Heart right ventricle (tissue), 16 donors: ENCODE data around the gene DYNC1I1. TPM values are rescaled to one million over a fixed set of nuclear protein-coding genes. Genes with fewer than 3 reads are reported as not detected.

Source experiments
- ATAC-seq, 8 donors: fragments of 200-7000 bp; cut with Tn5 transposase; one replicate each; pipeline ENCODE4 v1.9.1; 2020; ENCODE audit warnings: mild to moderate bottlenecking in 8 of 8, moderate library complexity in 8 of 8, moderate number of reproducible peaks in 1 of 8
- DNase-seq, 2 donors: peaks; one replicate each; pipeline ENCODE4 v3.0.0-alpha.2; 2020
- H3K27ac ChIP-seq, 10 donors: fragments of 200-600 bp; sonication (generic) in 2 of 10; one replicate each; pipeline versions ENCODE4 v1.5.0 to v1.8.0; 2020 to 2022; ENCODE audit warnings: mild to moderate bottlenecking in 3 of 10
- H3K27me3 ChIP-seq, 7 donors: fragments of 200-600 bp; one replicate each; pipeline ENCODE4 v1.8.0; 2021 to 2022; ENCODE audit warnings: mild to moderate bottlenecking in 2 of 7
- H3K36me3 ChIP-seq, 9 donors: fragments of 200-600 bp; sonication (generic) in 1 of 9; one replicate each; pipeline versions ENCODE4 v1.5.0 to v1.8.0; 2020 to 2022; ENCODE audit warnings: mild to moderate bottlenecking in 2 of 9
- H3K4me1 ChIP-seq, 9 donors: fragments of 200-600 bp; sonication (generic) in 1 of 9; one replicate each; pipeline versions ENCODE4 v1.5.0 to v1.8.0; 2020 to 2022; ENCODE audit warnings: mild to moderate bottlenecking in 4 of 9
- H3K4me3 ChIP-seq, 10 donors: fragments of 200-600 bp; sonication (generic) in 2 of 10; one replicate each; pipeline versions ENCODE4 v1.5.0 to v1.8.0; 2020 to 2022; ENCODE audit warnings: mild to moderate bottlenecking in 7 of 10, moderate library complexity in 2 of 10
- H3K9me3 ChIP-seq, 11 donors: fragments of 200-600 bp in 10 of 11; sonication (generic) in 2 of 11; one replicate each; pipeline versions ENCODE4 v1.5.0 to v1.8.0; 2013 to 2022; ENCODE audit warnings: mild to moderate bottlenecking in 2 of 11, control low read depth in 1 of 11, moderate library complexity in 1 of 11
- WGBS, 2 donors: extraction: QIAGEN DNeasy Blood & Tissue Kit; methylation state at CpG; one replicate each; pipeline ENCODE4 v1.1.7; 2013; ENCODE audit warnings: inconsistent platforms in 1 of 2; 5-methylcytosine and 5-hydroxymethylcytosine counted together
- intact Hi-C, 10 donors: fragments of 100-400 bp; cut with DNase I; formaldehyde crosslinking; loops; one replicate each; pipeline versions ENCODE4 v1.11.1 to v1.14.2; 2022
- polyA plus RNA-seq, 2 donors: library from polyadenylated mRNA; stranded (reverse); fragments of 200-250 nt; gene quantifications; one replicate each; pipeline ENCODE4 v1.2.3, GENCODE V29; 2013
- total RNA-seq, 10 donors: library from RNA; stranded (reverse); fragmentation: NEBNext Ultra II Directional in 3 of 10; extraction: Animal tissue kit (Norgen Biotek cat#: 25700) in 3 of 10; gene quantifications; one replicate each; pipeline versions ENCODE4 v1.2.1 to v1.2.4, GENCODE V29; 2021 to 2023
- TF ChIP-seq, protein P1 (sequence below), 9 donors: fragments of 200-600 bp; sonication (generic) in 2 of 9; IDR thresholded peaks; one replicate each; pipeline versions ENCODE4 v1.5.0 to v1.8.0; 2021 to 2022; ENCODE audit warnings: antibody characterized with exemption in 9 of 9, mild to moderate bottlenecking in 5 of 9, moderate library complexity in 1 of 9
- donor health status: Arrhythmogenic right ventricular cardiomyopathy.
- donor health status: ischemic (EF 13 %, LVEDD 7.1; RV severe dilation, severe dysfunction).
- donor health status: healthy with polysubstance abuse.
- donor health status: DM: no; HTN: yes; CAD: no.
- donor health status: DM: no; HTN: no; CAD: no.
- donor health status: ischemic (EF 25% LVEDD 6.9; RV normal size, moderate dysfunction).
- donor health status: ischemic (EF 25% LVEDD 5.7; RV mildly dilated, moderate dysfunction).
- donor health status: healthy.
- donor health status: DM: yes; HTN: yes; CAD: no.
- donor health status: Ischemic cardiomyopathy.
- donor health status: ischemic (EF 35%, LVEDD 5.7; RV mildly dilated, moderate dysfunction).
- donor health status: nonischemic (EF 11% LVEDD 7.7; RV severe dilation, severe dysfunction).
- donor health status: DM: yes; HTN: yes; CAD: no.
- donor health status: PGD.
- donor health status: ischemic (EF 29% LVEDD 5.4; RV normal size, mild dysfunction).
- donor health status: nonischemic (EF 23%, LVEDD 6.1; RV moderate dilation, normal function).

The DYNC1I1 gene
- total and polyA plus RNA-seq, 12 donors = 6.4 to 43.4 (median 35.6) TPM

GRCh38 chr7:96014617-96015016 is 242.3 kb downstream of the DYNC1I1 start:
- no peaks in the 10 kb centered on the region for H3K36me3 ChIP-seq
- TF ChIP-seq, protein P1, sequence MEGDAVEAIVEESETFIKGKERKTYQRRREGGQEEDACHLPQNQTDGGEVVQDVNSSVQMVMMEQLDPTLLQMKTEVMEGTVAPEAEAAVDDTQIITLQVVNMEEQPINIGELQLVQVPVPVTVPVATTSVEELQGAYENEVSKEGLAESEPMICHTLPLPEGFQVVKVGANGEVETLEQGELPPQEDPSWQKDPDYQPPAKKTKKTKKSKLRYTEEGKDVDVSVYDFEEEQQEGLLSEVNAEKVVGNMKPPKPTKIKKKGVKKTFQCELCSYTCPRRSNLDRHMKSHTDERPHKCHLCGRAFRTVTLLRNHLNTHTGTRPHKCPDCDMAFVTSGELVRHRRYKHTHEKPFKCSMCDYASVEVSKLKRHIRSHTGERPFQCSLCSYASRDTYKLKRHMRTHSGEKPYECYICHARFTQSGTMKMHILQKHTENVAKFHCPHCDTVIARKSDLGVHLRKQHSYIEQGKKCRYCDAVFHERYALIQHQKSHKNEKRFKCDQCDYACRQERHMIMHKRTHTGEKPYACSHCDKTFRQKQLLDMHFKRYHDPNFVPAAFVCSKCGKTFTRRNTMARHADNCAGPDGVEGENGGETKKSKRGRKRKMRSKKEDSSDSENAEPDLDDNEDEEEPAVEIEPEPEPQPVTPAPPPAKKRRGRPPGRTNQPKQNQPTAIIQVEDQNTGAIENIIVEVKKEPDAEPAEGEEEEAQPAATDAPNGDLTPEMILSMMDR (IDR thresholded peaks at IDR 0.05) = no peak
- H3K4me3 ChIP-seq = no peak overlapping the region
- no peak overlapping the region for H3K27ac ChIP-seq
- H3K4me1 ChIP-seq = peaks cover 0 to 10% (median 0%) of the 10 kb centered on the region in 9 donors
- no peaks in the 10 kb centered on the region for H3K27me3 ChIP-seq
- whole genome bisulfite sequencing, 2 donors = 85 to 94% methylated on average over 1 of the region's 1 CpG
- H3K9me3 ChIP-seq = no peaks in the 10 kb centered on the region
- ATAC-seq = no peak
- intact Hi-C loops = no loop called here
- no peak for DNase-seq

DNA sequence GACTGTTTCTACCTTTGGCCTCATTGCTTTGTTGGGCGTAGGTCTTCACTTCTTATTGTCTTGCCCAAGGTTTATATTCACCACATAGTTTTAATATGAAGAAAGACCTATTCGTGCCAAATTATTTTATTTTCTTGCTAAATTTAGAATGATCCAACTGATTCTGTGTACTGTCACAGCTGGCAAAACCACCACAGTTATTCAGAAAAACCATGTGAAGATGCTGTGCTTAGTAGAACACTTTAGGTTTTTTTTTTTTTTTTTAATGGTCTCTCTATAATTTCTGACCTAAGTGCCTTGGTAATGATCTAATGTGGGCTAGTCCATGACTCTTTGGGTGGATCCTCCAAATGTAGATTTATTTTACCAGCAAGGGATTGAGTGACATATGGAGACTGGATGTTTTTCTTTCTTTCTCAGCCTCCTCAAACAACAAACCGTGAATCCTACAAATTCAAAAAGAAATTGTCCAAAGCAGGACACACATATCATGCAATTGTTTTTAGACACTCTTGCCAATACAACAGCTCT is 243.8 kb downstream of the DYNC1I1 start:
- ATAC-seq = no peak
- Histone ChIP-seq H3K27ac (peak overlapping the region in 1 of 10 donors; percentile 13), H3K4me3 (no peak overlapping the region), H3K4me1 (peaks cover 0 to 10% (median 0%) of the 10 kb centered on the region in 9 donors), H3K27me3 (no peaks in the 10 kb centered on the region), H3K36me3 (no peaks in the 10 kb centered on the region), H3K9me3 (no peaks in the 10 kb centered on the region)
- 80 to 84% methylated on average over 3 of the region's 3 CpGs for WGBS, 2 donors
- TF ChIP-seq, protein P1 (IDR thresholded peaks at IDR 0.05) = no peak
- DNase-seq = no peak
- intact Hi-C loops = no loop called here

- no peak for DNase-seq
- H3K27ac ChIP-seq = no peak overlapping the region
- H3K4me1 ChIP-seq = peaks cover 0 to 10% (median 0%) of the 10 kb centered on the region in 9 donors
- TF ChIP-seq, protein P1 (IDR thresholded peaks at IDR 0.05) = no peak
- no peak for ATAC-seq
- intact Hi-C loops = no loop called here
- 80 to 87% methylated on average over 2 of the region's 2 CpGs for WGBS, 2 donors
- H3K36me3 ChIP-seq = no peaks in the 10 kb centered on the region
- H3K9me3 ChIP-seq = no peaks in the 10 kb centered on the region
- H3K4me3 ChIP-seq = no peak overlapping the region
- H3K27me3 ChIP-seq = no peaks in the 10 kb centered on the region
These were observed 244.4 kb downstream of the DYNC1I1 start for GRCh38 chr7:96016735-96017134.

- H3K36me3 ChIP-seq = no peaks in the 10 kb centered on the region
- no peaks in the 10 kb centered on the region for H3K9me3 ChIP-seq
- DNase-seq = no peak
- H3K4me1 ChIP-seq = peaks cover 0 to 10% (median 0%) of the 10 kb centered on the region in 9 donors
- TF ChIP-seq, protein P1 (IDR thresholded peaks at IDR 0.05) = no peak
- ATAC-seq = no peak
- H3K4me3 ChIP-seq = no peak overlapping the region
- intact Hi-C loops = no loop called here
- WGBS, 2 donors = 82 to 89% methylated on average over 3 of the region's 3 CpGs
- no peak overlapping the region for H3K27ac ChIP-seq
- no peaks in the 10 kb centered on the region for H3K27me3 ChIP-seq
These were observed 245.5 kb downstream of the DYNC1I1 start for GRCh38 chr7:96017877-96018276.
